IPS-20b (cell line): ENCODE data around the gene DMRTA1.
"Not testable (repeated sequence)": the region's sequence is repeated elsewhere in the genome, so short reads cannot be mapped to it uniquely, and the experiment has no call there.

ENCODE experiments used
- H3K27ac ChIP-seq: one replicate; pipeline ENCODE4 v1.5.1; 2013; ENCODE audit warnings: low read length
- H3K27me3 ChIP-seq: 2 replicates; pipeline ENCODE4 v1.6.1; 2013; ENCODE audit warnings: mild to moderate bottlenecking, low read length, inconsistent platforms; ENCODE audit not compliant: insufficient read depth
- H3K36me3 ChIP-seq: 2 replicates; pipeline ENCODE4 v1.6.1; 2013; ENCODE audit warnings: low read depth, mild to moderate bottlenecking, inconsistent platforms, low read length, moderate library complexity; ENCODE audit not compliant: insufficient read depth
- H3K4me1 ChIP-seq: 2 replicates; pipeline ENCODE4 v1.6.1; 2013; ENCODE audit warnings: mild to moderate bottlenecking, control low read depth, inconsistent platforms, low read length, moderate library complexity; ENCODE audit not compliant: insufficient read depth
- H3K4me3 ChIP-seq: 2 replicates; pipeline ENCODE4 v1.5.1; 2013; ENCODE audit warnings: mild to moderate bottlenecking, low read length, inconsistent platforms
- H3K9ac ChIP-seq: 2 replicates; pipeline ENCODE4 v1.6.1; 2013; ENCODE audit warnings: low read depth, mild to moderate bottlenecking, inconsistent platforms, low read length, moderate library complexity
- H3K9me3 ChIP-seq: 2 replicates; pipeline ENCODE4 v1.6.1; 2013; ENCODE audit warnings: mild to moderate bottlenecking, low read depth, low read length, inconsistent platforms; ENCODE audit not compliant: insufficient read depth

DMRTA1 gene

GRCh38 chr9:22435252-22435651 is 11.4 kb upstream of the DMRTA1 start:
- H3K27me3 ChIP-seq, H3K27ac ChIP-seq, H3K9me3 ChIP-seq, H3K4me3 ChIP-seq, H3K4me1 ChIP-seq, H3K9ac ChIP-seq, H3K36me3 ChIP-seq: not testable (repeated sequence)

GRCh38 chr9:22437461-22438067 is 9.1 kb upstream of the DMRTA1 start:
- H3K36me3 ChIP-seq, H3K4me1 ChIP-seq, H3K4me3 ChIP-seq, H3K27ac ChIP-seq, H3K9ac ChIP-seq, H3K27me3 ChIP-seq, H3K9me3 ChIP-seq: not testable (repeated sequence)

- H3K4me3 ChIP-seq: no peak overlapping the region
- no peak overlapping the region for H3K27ac ChIP-seq
- no peaks in the 10 kb centered on the region for H3K36me3 ChIP-seq
- peaks cover 6% of the 10 kb centered on the region for H3K27me3 ChIP-seq
- H3K9me3 ChIP-seq: no peaks in the 10 kb centered on the region
- H3K9ac ChIP-seq: no peak overlapping the region
- H3K4me1 ChIP-seq: no peaks in the 10 kb centered on the region; the same call in 1 of the 2 replicates
Measured at GRCh38 chr9:22440841-22441240, 5.8 kb upstream of the DMRTA1 start.

GRCh38 chr9:22446950-22447617 is 460 bp downstream of the DMRTA1 start:
- Histone ChIP-seq H3K36me3 (peaks cover 5% of the 10 kb centered on the region), H3K9me3 (no peaks in the 10 kb centered on the region), H3K9ac (peak overlapping the region; percentile 72; the same call in 1 of the 2 replicates), H3K27me3 (peaks cover 8% of the 10 kb centered on the region), H3K27ac (no peak overlapping the region), H3K4me1 (peaks cover 9% of the 10 kb centered on the region; the same call in 1 of the 2 replicates), H3K4me3 (peak overlapping the region; percentile 82)

- Histone ChIP-seq H3K9me3 (no peaks in the 10 kb centered on the region), H3K27ac (no peak overlapping the region), H3K4me1 (peaks cover 9% of the 10 kb centered on the region; the same call in 1 of the 2 replicates), H3K27me3 (peaks cover 8% of the 10 kb centered on the region), H3K4me3 (peak overlapping the region; percentile 82), H3K36me3 (peaks cover 5% of the 10 kb centered on the region), H3K9ac (peak overlapping the region; percentile 72)
Measured at GRCh38 chr9:22447618-22448305, 1.1 kb downstream of the DMRTA1 start.

- Histone ChIP-seq H3K27ac (no peak overlapping the region), H3K36me3 (peaks cover 5% of the 10 kb centered on the region), H3K27me3 (peaks cover 8% of the 10 kb centered on the region), H3K4me1 (peaks cover 9% of the 10 kb centered on the region; the same call in 1 of the 2 replicates), H3K4me3 (peak overlapping the region; percentile 82), H3K9me3 (no peaks in the 10 kb centered on the region), H3K9ac (no peak overlapping the region)
Measured at GRCh38 chr9:22449719-22450118, 3.1 kb downstream of the DMRTA1 start.

GRCh38 chr9:22452415-22453010 is 5.9 kb downstream of the DMRTA1 start:
- H3K4me3 ChIP-seq: no peak overlapping the region
- peaks cover 5% of the 10 kb centered on the region for H3K36me3 ChIP-seq
- H3K9ac ChIP-seq: no peak overlapping the region
- H3K27ac ChIP-seq: no peak overlapping the region
- H3K4me1 ChIP-seq: peaks cover 6% of the 10 kb centered on the region; the same call in 1 of the 2 replicates
- H3K27me3 ChIP-seq: no peaks in the 10 kb centered on the region
- H3K9me3 ChIP-seq: no peaks in the 10 kb centered on the region

GRCh38 chr9:22454016-22454415 is 7.4 kb downstream of the DMRTA1 start:
- Histone ChIP-seq H3K27me3 (no peaks in the 10 kb centered on the region), H3K4me3 (no peak overlapping the region), H3K9me3 (no peaks in the 10 kb centered on the region), H3K27ac (no peak overlapping the region), H3K9ac (no peak overlapping the region), H3K4me1 (peaks cover 4% of the 10 kb centered on the region; the same call in 1 of the 2 replicates), H3K36me3 (peaks cover 5% of the 10 kb centered on the region)

- peaks cover 5% of the 10 kb centered on the region for H3K36me3 ChIP-seq
- no peak overlapping the region for H3K4me3 ChIP-seq
- no peak overlapping the region for H3K9ac ChIP-seq
- H3K27ac ChIP-seq: no peak overlapping the region
- H3K4me1 ChIP-seq: no peaks in the 10 kb centered on the region
- H3K27me3 ChIP-seq: no peaks in the 10 kb centered on the region
- no peaks in the 10 kb centered on the region for H3K9me3 ChIP-seq
Measured at GRCh38 chr9:22455181-22455580, 8.6 kb downstream of the DMRTA1 start.

GRCh38 chr9:22457448-22457847 is 10.8 kb downstream of the DMRTA1 start:
- H3K4me1 ChIP-seq: no peaks in the 10 kb centered on the region
- H3K9ac ChIP-seq: no peak overlapping the region
- H3K36me3 ChIP-seq: no peaks in the 10 kb centered on the region; the same call in 1 of the 2 replicates
- H3K27me3 ChIP-seq: no peaks in the 10 kb centered on the region
- H3K27ac ChIP-seq: no peak overlapping the region
- no peaks in the 10 kb centered on the region for H3K9me3 ChIP-seq
- H3K4me3 ChIP-seq: no peak overlapping the region

- no peak overlapping the region for H3K4me3 ChIP-seq
- H3K4me1 ChIP-seq: no peaks in the 10 kb centered on the region
Measured at GRCh38 chr9:22463205-22463604, 16.6 kb downstream of the DMRTA1 start.

More at GRCh38 chr9:22463205-22463604, 16.6 kb downstream of the DMRTA1 start:
- H3K9ac ChIP-seq: no peak overlapping the region
- H3K36me3 ChIP-seq: no peaks in the 10 kb centered on the region
- no peaks in the 10 kb centered on the region for H3K27me3 ChIP-seq
- H3K27ac ChIP-seq: no peak overlapping the region
- H3K9me3 ChIP-seq: no peaks in the 10 kb centered on the region
